HL-60 (cell line): ENCODE measurements around the gene CGRRF1.

Experiments used
- DNase-seq, 2 experiments: peaks; one replicate each; pipeline ENCODE4 v3.0.0-alpha.2; 2010 to 2020; ENCODE audit warnings: low read depth in 1 of 2, low spot score in 1 of 2
- H3K27ac ChIP-seq: fragments of 250-450 bp; sonication (Bioruptor Pico); replicated peaks from 2 replicates; pipeline ENCODE4 v1.5.1; 2020; ENCODE audit warnings: mild to moderate bottlenecking, moderate library complexity
- H3K27me3 ChIP-seq: fragments of 250-450 bp; sonication (Bioruptor Pico); 2 replicates; pipeline ENCODE4 v1.5.1; 2021; ENCODE audit warnings: mild to moderate bottlenecking, moderate library complexity; ENCODE audit not compliant: insufficient read depth, poor library complexity, severe bottlenecking
- H3K4me3 ChIP-seq: replicated peaks from 2 replicates; pipeline ENCODE4 v1.5.1; 2011; ENCODE audit warnings: mild to moderate bottlenecking, control low read depth, low read length; ENCODE audit not compliant: insufficient read depth
- GABPA ChIP-seq: IDR thresholded peaks from 2 replicates; pipeline ENCODE4 v1.6.1; 2012; ENCODE audit warnings: low read depth
- POLR2AphosphoS5 ChIP-seq: IDR thresholded peaks from 2 replicates; pipeline ENCODE4 v1.6.1; 2012; ENCODE audit warnings: low read depth
- SPI1 ChIP-seq: IDR thresholded peaks from 2 replicates; pipeline ENCODE4 v1.6.1; 2012; ENCODE audit warnings: low read depth, mild to moderate bottlenecking, borderline replicate concordance
- TF ChIP-seq, protein P1 (sequence below): IDR thresholded peaks from 2 replicates; pipeline ENCODE4 v1.6.1; 2012; ENCODE audit warnings: low read depth; ENCODE audit not compliant: insufficient replicate concordance
- TF ChIP-seq, protein P2 (sequence below): IDR thresholded peaks from one replicate; pipeline ENCODE4 v1.5.1; 2011; ENCODE audit warnings: low read length, control low read depth, inconsistent platforms; ENCODE audit not compliant: insufficient read depth

Gene CGRRF1

DNA sequence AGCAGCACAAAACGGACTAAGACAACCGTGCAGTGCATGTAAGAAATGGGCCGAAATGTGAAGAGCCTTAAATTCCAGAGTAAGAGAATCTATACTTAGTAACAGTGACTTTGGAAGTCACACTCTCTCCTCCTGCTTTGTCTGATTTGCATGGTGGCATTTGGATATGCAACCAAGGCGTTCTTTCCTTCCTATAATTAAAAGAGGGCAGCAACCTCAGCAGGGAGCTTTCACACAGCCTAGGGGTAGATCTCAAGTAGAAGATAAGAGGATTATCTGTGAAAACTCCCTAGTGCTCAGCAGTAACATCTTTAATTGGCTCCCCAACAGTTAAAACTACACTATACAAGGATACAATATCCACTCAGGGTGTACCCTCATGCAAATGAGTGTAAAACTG, 37.4 kb upstream of the CGRRF1 start:
- Histone ChIP-seq H3K4me3 (no peak overlapping the region), H3K27ac (no peak overlapping the region), H3K27me3 (no peaks in the 10 kb centered on the region)
- TF ChIP-seq GABPA (no peak), SPI1 (no peak), POLR2AphosphoS5 (no peak)
- TF ChIP-seq, protein P1, sequence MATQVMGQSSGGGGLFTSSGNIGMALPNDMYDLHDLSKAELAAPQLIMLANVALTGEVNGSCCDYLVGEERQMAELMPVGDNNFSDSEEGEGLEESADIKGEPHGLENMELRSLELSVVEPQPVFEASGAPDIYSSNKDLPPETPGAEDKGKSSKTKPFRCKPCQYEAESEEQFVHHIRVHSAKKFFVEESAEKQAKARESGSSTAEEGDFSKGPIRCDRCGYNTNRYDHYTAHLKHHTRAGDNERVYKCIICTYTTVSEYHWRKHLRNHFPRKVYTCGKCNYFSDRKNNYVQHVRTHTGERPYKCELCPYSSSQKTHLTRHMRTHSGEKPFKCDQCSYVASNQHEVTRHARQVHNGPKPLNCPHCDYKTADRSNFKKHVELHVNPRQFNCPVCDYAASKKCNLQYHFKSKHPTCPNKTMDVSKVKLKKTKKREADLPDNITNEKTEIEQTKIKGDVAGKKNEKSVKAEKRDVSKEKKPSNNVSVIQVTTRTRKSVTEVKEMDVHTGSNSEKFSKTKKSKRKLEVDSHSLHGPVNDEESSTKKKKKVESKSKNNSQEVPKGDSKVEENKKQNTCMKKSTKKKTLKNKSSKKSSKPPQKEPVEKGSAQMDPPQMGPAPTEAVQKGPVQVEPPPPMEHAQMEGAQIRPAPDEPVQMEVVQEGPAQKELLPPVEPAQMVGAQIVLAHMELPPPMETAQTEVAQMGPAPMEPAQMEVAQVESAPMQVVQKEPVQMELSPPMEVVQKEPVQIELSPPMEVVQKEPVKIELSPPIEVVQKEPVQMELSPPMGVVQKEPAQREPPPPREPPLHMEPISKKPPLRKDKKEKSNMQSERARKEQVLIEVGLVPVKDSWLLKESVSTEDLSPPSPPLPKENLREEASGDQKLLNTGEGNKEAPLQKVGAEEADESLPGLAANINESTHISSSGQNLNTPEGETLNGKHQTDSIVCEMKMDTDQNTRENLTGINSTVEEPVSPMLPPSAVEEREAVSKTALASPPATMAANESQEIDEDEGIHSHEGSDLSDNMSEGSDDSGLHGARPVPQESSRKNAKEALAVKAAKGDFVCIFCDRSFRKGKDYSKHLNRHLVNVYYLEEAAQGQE = no peak
- TF ChIP-seq, protein P2, sequence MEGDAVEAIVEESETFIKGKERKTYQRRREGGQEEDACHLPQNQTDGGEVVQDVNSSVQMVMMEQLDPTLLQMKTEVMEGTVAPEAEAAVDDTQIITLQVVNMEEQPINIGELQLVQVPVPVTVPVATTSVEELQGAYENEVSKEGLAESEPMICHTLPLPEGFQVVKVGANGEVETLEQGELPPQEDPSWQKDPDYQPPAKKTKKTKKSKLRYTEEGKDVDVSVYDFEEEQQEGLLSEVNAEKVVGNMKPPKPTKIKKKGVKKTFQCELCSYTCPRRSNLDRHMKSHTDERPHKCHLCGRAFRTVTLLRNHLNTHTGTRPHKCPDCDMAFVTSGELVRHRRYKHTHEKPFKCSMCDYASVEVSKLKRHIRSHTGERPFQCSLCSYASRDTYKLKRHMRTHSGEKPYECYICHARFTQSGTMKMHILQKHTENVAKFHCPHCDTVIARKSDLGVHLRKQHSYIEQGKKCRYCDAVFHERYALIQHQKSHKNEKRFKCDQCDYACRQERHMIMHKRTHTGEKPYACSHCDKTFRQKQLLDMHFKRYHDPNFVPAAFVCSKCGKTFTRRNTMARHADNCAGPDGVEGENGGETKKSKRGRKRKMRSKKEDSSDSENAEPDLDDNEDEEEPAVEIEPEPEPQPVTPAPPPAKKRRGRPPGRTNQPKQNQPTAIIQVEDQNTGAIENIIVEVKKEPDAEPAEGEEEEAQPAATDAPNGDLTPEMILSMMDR = no peak
- DNase-seq = no peak

DNA sequence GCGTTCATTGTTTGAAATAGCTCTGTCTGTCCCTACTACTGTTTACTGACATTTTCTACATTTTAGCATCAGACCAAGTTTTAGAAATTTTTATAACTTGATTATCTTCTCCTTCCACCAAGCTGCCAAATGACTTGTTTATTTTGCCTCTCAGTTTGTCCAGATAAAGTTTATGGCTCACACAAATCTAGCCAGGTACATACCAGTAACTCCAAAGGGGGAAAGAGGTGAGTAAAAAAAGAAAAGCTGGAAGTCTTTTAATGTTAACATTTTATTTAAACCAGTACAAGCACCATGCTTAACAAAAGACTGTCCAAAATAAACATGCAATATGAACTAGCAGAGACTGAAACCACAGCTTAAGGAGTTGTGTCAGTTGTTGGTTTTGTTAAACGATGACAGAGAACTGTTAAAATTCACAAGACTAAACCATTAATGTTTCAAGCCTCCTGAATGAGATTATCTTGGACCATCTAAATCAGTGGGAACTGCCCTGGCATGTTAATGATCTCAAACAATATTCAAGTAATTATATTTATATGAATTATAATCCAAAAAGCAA, 35.4 kb upstream of the CGRRF1 start:
- H3K4me3 ChIP-seq = no peak overlapping the region
- H3K27ac ChIP-seq = no peak overlapping the region
- no peak for DNase-seq
- no peaks in the 10 kb centered on the region for H3K27me3 ChIP-seq
- TF ChIP-seq SPI1 (no peak), POLR2AphosphoS5 (no peak), GABPA (no peak)
- TF ChIP-seq, protein P2 = no peak
- TF ChIP-seq, protein P1 = no peak

DNA sequence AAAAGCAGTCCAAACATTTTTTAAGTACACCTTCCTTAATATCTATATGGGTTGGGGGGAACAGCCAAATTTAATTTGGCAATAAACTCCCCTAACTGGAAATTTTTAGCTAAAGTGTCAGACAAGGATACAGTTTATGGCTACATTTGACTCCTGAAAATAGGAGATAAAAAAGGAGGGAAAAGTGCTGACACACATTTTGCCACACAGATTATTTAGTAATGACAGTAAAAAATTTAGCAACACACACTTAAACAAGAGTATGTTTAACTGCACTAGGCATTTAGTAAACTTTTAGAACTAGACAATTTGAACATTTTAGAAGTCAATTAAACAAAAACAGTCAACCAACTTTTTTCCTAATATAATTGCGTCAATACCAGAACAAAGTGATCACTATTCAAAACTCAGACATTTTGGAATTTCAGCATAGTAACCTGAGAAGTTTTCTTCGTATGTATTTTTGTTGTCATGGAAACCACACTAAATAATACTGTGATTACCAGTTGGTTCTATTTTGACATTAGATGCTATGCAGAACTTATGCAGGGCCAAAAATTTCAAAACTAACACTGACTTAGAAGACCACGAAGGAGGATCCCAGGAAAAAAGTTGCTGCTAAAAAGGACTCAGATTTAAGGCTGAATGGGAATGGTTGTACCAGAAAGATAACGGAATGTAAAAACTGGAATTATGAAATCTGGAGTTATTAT, 34.4 kb upstream of the CGRRF1 start:
- Histone ChIP-seq H3K4me3 (no peak overlapping the region), H3K27ac (no peak overlapping the region), H3K27me3 (no peaks in the 10 kb centered on the region)
- no peak for DNase-seq
- TF ChIP-seq, protein P2 = no peak
- TF ChIP-seq, protein P1 = no peak
- TF ChIP-seq GABPA = no peak
- no peak for TF ChIP-seq POLR2AphosphoS5
- TF ChIP-seq SPI1 = no peak
